ENCODE measurements around the gene IL27RA. TPM values are rescaled to one million over a fixed set of nuclear protein-coding genes. Genes with fewer than 3 reads are reported as not detected.
A peak's percentile ranks its signal among the peaks of the same experiment; 100 is the strongest.
"Not testable (repeated sequence)": the region's sequence is repeated elsewhere in the genome, so short reads cannot be mapped to it uniquely, and the experiment has no call there.

Gene IL27RA
- total and polyA plus RNA-seq, 2 experiments from 2014 or later: 7.7 to 11.4 TPM

GRCh38 chr19:14039181-14039580, 7.6 kb downstream of the IL27RA start (continued):
- TF ChIP-seq ZNF462 (CRISPR knock-in tag; IDR thresholded peaks at IDR 0.05): no peak

DNA sequence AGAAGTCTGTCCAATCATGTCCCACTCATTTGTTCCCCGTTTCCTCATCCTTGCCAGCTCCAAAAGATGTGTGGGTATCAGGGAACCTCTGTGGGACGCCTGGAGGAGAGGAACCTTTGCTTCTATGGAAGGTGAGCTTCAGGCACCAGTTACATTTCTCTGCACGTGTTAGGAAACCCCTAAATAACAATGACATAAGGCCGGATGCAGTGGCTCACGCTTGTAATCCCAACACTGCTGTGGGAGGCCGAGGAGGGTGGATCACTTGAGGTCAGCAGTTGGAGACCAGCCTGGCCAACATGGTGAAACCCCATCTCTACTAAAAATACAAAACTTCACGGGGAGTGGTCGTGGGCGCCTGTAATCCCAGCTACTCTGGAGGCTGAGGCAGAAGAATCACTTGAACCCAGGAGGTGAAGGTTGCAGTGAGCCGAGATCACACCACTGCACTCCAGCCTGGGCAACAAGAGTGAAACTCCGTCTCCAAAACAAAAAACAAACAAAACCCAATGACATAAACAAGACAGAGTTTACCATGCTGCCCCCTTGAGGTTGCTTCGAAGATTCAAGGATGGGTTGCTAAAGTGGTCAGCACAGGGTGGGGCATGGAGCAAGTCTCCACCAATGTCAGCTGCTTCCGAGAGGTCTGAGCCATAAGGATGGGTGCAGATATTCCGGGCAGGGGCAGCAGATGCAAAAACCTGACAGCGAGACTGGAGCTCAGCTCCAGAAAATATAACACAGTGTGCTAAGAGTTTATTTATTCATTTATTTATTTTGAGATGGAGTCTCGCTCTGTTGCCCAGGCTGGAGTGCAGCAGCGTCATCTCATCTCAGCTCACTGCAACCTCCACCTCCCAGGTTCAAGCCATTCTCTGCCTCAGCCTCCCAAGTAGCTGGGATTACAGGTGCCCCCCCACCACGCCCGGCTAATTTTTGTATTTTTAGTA, 11.4 kb downstream of the IL27RA start:
- not testable (repeated sequence) for H3K27me3 ChIP-seq (ENCODE audit: insufficient read depth); H2AFZ ChIP-seq; H3K27ac ChIP-seq (ENCODE audit: low read depth); H3F3A ChIP-seq (replicated peaks; ENCODE audit: low read depth); H3K36me3 ChIP-seq (ENCODE audit: insufficient read depth); H3K4me1 Mint-ChIP-seq; H3K36me3 Mint-ChIP-seq (ENCODE audit: low read depth); H3K9me3 Mint-ChIP-seq; H4K20me1 ChIP-seq (replicated peaks; ENCODE audit: insufficient read depth); H3K9me2 ChIP-seq (ENCODE audit: insufficient read depth); H3K4me2 ChIP-seq; H3K79me2 ChIP-seq (replicated peaks; ENCODE audit: insufficient read depth); H3K4me3 Mint-ChIP-seq; H3K27me3 Mint-ChIP-seq (ENCODE audit: insufficient read depth, low read depth, poor library complexity); H3K4me1 ChIP-seq (ENCODE audit: insufficient read depth); H3K4me3 ChIP-seq
- TF ChIP-seq CREB1 (CRISPR knock-in tag; IDR thresholded peaks at IDR 0.05; ENCODE audit: low read depth): peak; percentile 39; the same call in 1 of the 2 replicates
- TF ChIP-seq CTCF (conservative IDR thresholded peaks at IDR 0.05; ENCODE audit: low read depth in 2 of 2): peak; percentile 79 to 82
- peak; percentile 98 for ATAC-seq
- DNase-seq (ENCODE audit: low spot score): peak; percentile 96
- peak overlapping the region; percentile 96 for H3K27ac Mint-ChIP-seq

DNA sequence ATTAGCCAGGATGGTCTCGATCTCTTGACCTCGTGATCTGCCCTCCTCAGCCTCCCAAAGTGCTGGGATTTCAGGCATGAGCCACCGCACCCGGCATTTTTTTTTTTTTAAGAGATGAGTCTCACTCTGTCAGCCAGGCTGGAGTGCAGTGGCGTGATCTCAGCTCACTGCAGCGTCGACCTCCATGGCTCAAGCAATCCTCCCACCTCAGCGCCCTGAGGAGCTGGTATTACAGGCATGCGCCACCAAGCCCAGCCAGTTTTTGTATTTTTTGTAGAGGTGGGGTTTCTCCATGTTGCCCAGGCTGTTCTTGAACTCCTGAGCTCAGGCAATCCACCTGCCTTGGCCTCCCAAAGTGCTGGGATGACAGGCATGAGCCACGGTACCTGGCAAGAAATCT, 16.3 kb downstream of the IL27RA start:
- H3K4me1 ChIP-seq (ENCODE audit: insufficient read depth); H2AFZ ChIP-seq; H3K9me3 Mint-ChIP-seq; H4K20me1 ChIP-seq (replicated peaks; ENCODE audit: insufficient read depth); H3K4me3 ChIP-seq; H3K36me3 ChIP-seq (ENCODE audit: insufficient read depth); H3K4me2 ChIP-seq; H3K27ac ChIP-seq (ENCODE audit: low read depth); H3K4me1 Mint-ChIP-seq; H3F3A ChIP-seq (replicated peaks; ENCODE audit: low read depth); H3K27ac Mint-ChIP-seq; H3K4me3 Mint-ChIP-seq; DNase-seq (ENCODE audit: low spot score); ATAC-seq; H3K27me3 Mint-ChIP-seq (ENCODE audit: insufficient read depth, low read depth, poor library complexity); H3K9me2 ChIP-seq (ENCODE audit: insufficient read depth); H3K27me3 ChIP-seq (ENCODE audit: insufficient read depth); H3K79me2 ChIP-seq (replicated peaks; ENCODE audit: insufficient read depth): not testable (repeated sequence)
- peaks cover 28% of the 10 kb centered on the region for H3K36me3 Mint-ChIP-seq (ENCODE audit: low read depth)

Measured in GM23338 (cell line).